ENCODE data around the gene HABP4.

GRCh38 chr9:96457266-96457665 is 7.3 kb downstream of the HABP4 start:
- no peak for TF ChIP-seq POLR2B (IDR thresholded peaks at IDR 0.05; ENCODE audit: low read depth, partially characterized antibody)
- TF ChIP-seq RCOR1 (IDR thresholded peaks at IDR 0.05; ENCODE audit: borderline replicate concordance in 1 of 2, low read depth in 2 of 2, low read length in 2 of 2) = no peak
- TF ChIP-seq YBX1 (IDR thresholded peaks at IDR 0.05) = no peak
- no peak for TF ChIP-seq SMARCA4 (IDR thresholded peaks at IDR 0.05)
